Ishikawa (cell line): ENCODE results near the gene TBC1D2B.

Experiments
- CEBPB ChIP-seq: IDR thresholded peaks from 2 replicates; pipeline ENCODE4 v1.6.1; 2012
- CREB1 ChIP-seq: IDR thresholded peaks from 2 replicates; pipeline ENCODE4 v1.6.1; 2012; ENCODE audit warnings: low read depth
- EGR1 ChIP-seq: IDR thresholded peaks from 2 replicates; pipeline ENCODE4 v1.6.1; 2012
- EP300 ChIP-seq: IDR thresholded peaks from 2 replicates; pipeline ENCODE4 v1.6.1; 2012; ENCODE audit warnings: borderline replicate concordance
- FOXM1 ChIP-seq: IDR thresholded peaks from 2 replicates; pipeline ENCODE4 v1.6.1; 2012; ENCODE audit warnings: low read depth, borderline replicate concordance
- MAX ChIP-seq: IDR thresholded peaks from 2 replicates; pipeline ENCODE4 v1.6.1; 2012
- NFIC ChIP-seq: IDR thresholded peaks from 2 replicates; pipeline ENCODE4 v1.6.1; 2012
- RAD21 ChIP-seq: IDR thresholded peaks from 2 replicates; pipeline ENCODE4 v1.6.1; 2012; ENCODE audit warnings: low read depth
- REST ChIP-seq: IDR thresholded peaks from 2 replicates; pipeline ENCODE4 v1.6.1; 2012; ENCODE audit warnings: low read depth, mild to moderate bottlenecking
- TAF1 ChIP-seq: IDR thresholded peaks from 2 replicates; pipeline ENCODE4 v1.6.1; 2012; ENCODE audit warnings: low read depth, mild to moderate bottlenecking
- TCF12 ChIP-seq: IDR thresholded peaks from 2 replicates; pipeline ENCODE4 v1.6.1; 2012; ENCODE audit warnings: low read depth
- TEAD4 ChIP-seq: IDR thresholded peaks from 2 replicates; pipeline ENCODE4 v1.6.1; 2012
- YY1 ChIP-seq: IDR thresholded peaks from 2 replicates; pipeline ENCODE4 v1.6.1; 2012; ENCODE audit warnings: low read depth
- ZBTB7A ChIP-seq: IDR thresholded peaks from 2 replicates; pipeline ENCODE4 v1.6.1; 2012; ENCODE audit warnings: low read depth
- TF ChIP-seq, protein P1 (sequence below): IDR thresholded peaks from 2 replicates; pipeline ENCODE4 v1.6.1; 2012

The TBC1D2B gene

DNA sequence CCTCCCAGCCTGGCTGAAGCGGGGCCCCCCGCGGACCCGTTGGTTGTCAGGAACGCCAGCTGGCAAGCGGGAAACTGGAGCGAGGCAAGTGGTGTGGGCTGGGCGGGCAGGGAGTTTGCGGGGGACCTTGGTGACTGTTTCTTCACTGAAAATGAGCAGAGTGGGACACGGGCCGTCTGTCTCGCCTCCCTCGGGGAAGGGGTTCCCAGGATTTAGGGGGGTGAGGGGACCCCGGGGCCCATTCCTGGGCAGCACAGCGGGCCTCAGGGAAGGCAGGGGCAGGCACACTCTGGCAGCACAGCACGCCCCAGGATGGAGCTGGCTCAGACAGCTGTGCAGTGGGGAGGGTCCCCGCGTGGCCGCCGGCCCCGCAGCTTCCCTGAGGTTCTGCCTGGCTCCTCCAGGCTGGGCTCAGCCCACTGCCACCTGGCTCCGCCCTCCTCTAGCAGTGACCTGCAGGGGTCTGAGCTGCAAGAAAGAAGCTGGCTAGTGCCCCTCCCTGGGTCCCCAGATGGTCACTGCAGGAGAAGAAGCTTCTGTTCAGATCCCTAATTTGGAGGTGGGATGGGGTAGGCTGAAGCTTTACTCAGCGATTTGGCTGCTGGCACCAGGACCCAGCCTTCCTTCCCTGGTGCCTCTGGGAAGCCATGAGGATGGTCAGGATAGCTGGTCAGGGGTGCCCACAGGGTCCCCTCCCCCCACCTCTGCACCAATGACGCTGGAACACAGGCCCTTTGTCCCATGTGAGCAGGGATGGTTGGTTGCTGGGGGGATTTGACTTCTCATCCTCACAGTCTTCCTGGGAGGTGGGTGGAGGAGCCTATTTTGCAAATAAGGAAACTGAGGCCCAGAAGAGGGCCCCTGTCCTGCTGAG is 90.4 kb downstream of the TBC1D2B start:
- no peak for TF ChIP-seq CREB1
- TF ChIP-seq TCF12: no peak
- no peak for TF ChIP-seq MAX
- TF ChIP-seq YY1: no peak
- no peak for TF ChIP-seq ZBTB7A
- TF ChIP-seq CEBPB: no peak

- TF ChIP-seq MAX (no peak), EP300 (no peak), TAF1 (no peak), NFIC (no peak)
Measured at GRCh38 chr15:77985931-77986480, 91.5 kb downstream of the TBC1D2B start.

- TF ChIP-seq MAX: no peak
- no peak for TF ChIP-seq NFIC
- TF ChIP-seq YY1: no peak
- no peak for TF ChIP-seq REST
- TF ChIP-seq TAF1: no peak
- TF ChIP-seq, protein P1, sequence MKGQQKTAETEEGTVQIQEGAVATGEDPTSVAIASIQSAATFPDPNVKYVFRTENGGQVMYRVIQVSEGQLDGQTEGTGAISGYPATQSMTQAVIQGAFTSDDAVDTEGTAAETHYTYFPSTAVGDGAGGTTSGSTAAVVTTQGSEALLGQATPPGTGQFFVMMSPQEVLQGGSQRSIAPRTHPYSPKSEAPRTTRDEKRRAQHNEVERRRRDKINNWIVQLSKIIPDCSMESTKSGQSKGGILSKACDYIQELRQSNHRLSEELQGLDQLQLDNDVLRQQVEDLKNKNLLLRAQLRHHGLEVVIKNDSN: no peak
- no peak for TF ChIP-seq RAD21
- no peak for TF ChIP-seq EP300
- no peak for TF ChIP-seq EGR1
- TF ChIP-seq FOXM1: no peak
- TF ChIP-seq TEAD4: no peak
- TF ChIP-seq TCF12: no peak
- TF ChIP-seq ZBTB7A: no peak
- TF ChIP-seq CREB1: no peak
- no peak for TF ChIP-seq CEBPB
Measured at GRCh38 chr15:77985031-77985930, 92.2 kb downstream of the TBC1D2B start.

DNA sequence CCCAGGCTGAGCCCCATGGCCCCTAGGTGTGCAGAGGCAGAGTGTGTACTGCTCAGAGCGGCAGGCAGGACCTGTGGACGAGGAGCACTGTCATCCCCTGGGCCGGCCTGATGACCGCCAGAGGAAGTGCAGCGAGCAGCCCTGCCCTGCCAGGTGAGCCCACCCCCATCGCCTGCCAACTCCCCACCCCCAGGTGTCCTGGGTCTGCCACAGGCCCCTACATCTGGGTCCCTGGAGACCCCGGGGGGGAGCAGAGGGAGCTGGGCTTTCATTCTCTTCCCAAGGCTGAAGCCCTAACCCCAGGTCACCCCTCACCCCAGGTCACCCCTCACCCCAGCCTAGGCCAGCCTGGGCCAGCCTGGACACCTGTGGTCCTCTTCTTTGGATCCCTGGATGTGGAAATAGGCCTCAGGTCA is 93.1 kb downstream of the TBC1D2B start:
- TF ChIP-seq, protein P1: no peak
- no peak for TF ChIP-seq RAD21
- TF ChIP-seq MAX: no peak
- TF ChIP-seq TAF1: no peak
- no peak for TF ChIP-seq NFIC
- no peak for TF ChIP-seq EP300
- no peak for TF ChIP-seq ZBTB7A
- no peak for TF ChIP-seq TCF12
- TF ChIP-seq EGR1: no peak
- no peak for TF ChIP-seq YY1
- no peak for TF ChIP-seq REST
- no peak for TF ChIP-seq FOXM1
